Measurements from ENCODE around the gene ITPR3. TPM values are rescaled to one million over a fixed set of nuclear protein-coding genes. Genes with fewer than 3 reads are reported as not detected.

The ITPR3 gene
- total and polyA plus RNA-seq, 2 of the 13 experiments (the other 11 are each of a cell fraction or from before 2014, with no cell fraction given), result 3.8 to 21.4 TPM

- WGBS (ENCODE audit: low lambda C conversion rate), result 88% methylated on average over 6 of the region's 7 CpGs
- Histone ChIP-seq H3K9ac (ENCODE audit: insufficient read depth, low read depth, low read length) (no peak overlapping the region), H4K20me1 (ENCODE audit: insufficient read depth, low read length) (no peaks in the 10 kb centered on the region), H3K4me2 (ENCODE audit: low read depth, low read length) (no peak overlapping the region), H3K27me3 (ENCODE audit: control insufficient read depth in 1 of 2, insufficient read depth in 2 of 2, low read length in 2 of 2) (no peaks in the 10 kb centered on the region), H3K36me3 (replicated peaks in 1 of 2; ENCODE audit: control insufficient read depth in 1 of 2, insufficient read depth in 2 of 2, low read length in 2 of 2) (peaks cover 4 to 5% of the 10 kb centered on the region in 2 experiments; a peak in 1 of 5 replicates), H2AFZ (ENCODE audit: low read length) (no peak overlapping the region), H3K27ac (ENCODE audit: extremely low read length, insufficient read depth, low read length) (no peak overlapping the region), H3K9me3 (ENCODE audit: low read length) (no peaks in the 10 kb centered on the region), H3K4me1 (ENCODE audit: insufficient read depth, low read length) (peaks cover 12% of the 10 kb centered on the region), H3K79me2 (ENCODE audit: insufficient read depth, low read length) (no peaks in the 10 kb centered on the region), H3K4me3 (replicated peaks in 1 of 3; ENCODE audit: insufficient read depth in 1 of 3, low read depth in 2 of 3, low read length in 3 of 3) (no peak overlapping the region)
- TF ChIP-seq HNF1B (CRISPR knock-in tag; IDR thresholded peaks at IDR 0.05), result no peak
- TF ChIP-seq SOX5 (CRISPR knock-in tag; IDR thresholded peaks at IDR 0.05; ENCODE audit: borderline replicate concordance), result no peak
- TF ChIP-seq ZNF576 (CRISPR knock-in tag; IDR thresholded peaks at IDR 0.05), result no peak
- no peak for TF ChIP-seq ZNF382 (CRISPR knock-in tag; IDR thresholded peaks at IDR 0.05; ENCODE audit: borderline replicate concordance)
- TF ChIP-seq SRSF4 (IDR thresholded peaks at IDR 0.05; ENCODE audit: low read depth, low read length, poor library complexity, severe bottlenecking), result no peak
- TF ChIP-seq NFAT5 (CRISPR knock-in tag; IDR thresholded peaks at IDR 0.05), result no peak
- TF ChIP-seq ZNF776 (CRISPR knock-in tag; IDR thresholded peaks at IDR 0.05), result no peak
- TF ChIP-seq ZNF260 (CRISPR knock-in tag; IDR thresholded peaks at IDR 0.05; ENCODE audit: borderline replicate concordance, low read depth), result no peak
- no peak for TF ChIP-seq ZFP36L2 (CRISPR knock-in tag; IDR thresholded peaks at IDR 0.05)
- no peak for FAIRE-seq
- BruUV-seq (replicated peaks), result no TSS peak
- intact Hi-C loops (cut with micrococcal nuclease; ENCODE audit: unreplicated experiment) (no loop called here), in situ Hi-C loops (cut with HindIII; ENCODE audit: extremely low pct_ligation_motif_present, low pct_unique_long_range_greater_than_20kb) (no loop called here)
- no peak for DNase-seq (ENCODE audit: low spot score)
- no peak for ATAC-seq
- POLR2A ChIA-PET, result no interaction called here
- CTCF ChIA-PET (ENCODE audit: low intra/inter-chr PET ratio, low total read pairs), result no interaction called here
Measured at GRCh38 chr6:33641602-33642001, 20.5 kb downstream of the ITPR3 start.

Data from HepG2 (cell line).